CD8-positive, alpha-beta memory T cell (primary cell): ENCODE measurements around the gene POLD4. TPM values are rescaled to one million over a fixed set of nuclear protein-coding genes. Genes with fewer than 3 reads are reported as not detected.
A peak's percentile ranks its signal among the peaks of the same experiment; 100 is the strongest.

Source experiments
- CTCF ChIA-PET: fragments of 350-600 bp; sonication (Branson Sonifier 250); formaldehyde crosslinking; loops from one replicate; lab custom pipeline; 2021; ENCODE audit warnings: antibody characterized with exemption; lab: Charles Lee
- POLR2A ChIA-PET: fragments of 350-600 bp; sonication (Branson Sonifier 250); formaldehyde crosslinking; loops from one replicate; lab custom pipeline; 2021; ENCODE audit warnings: antibody characterized with exemption; lab: Charles Lee
- DNase-seq, 5 donors: peaks; one replicate each; pipeline versions ENCODE4 v3.0.0 to v3.0.0-alpha.2; 2020 to 2022; ENCODE audit warnings: mixed read lengths in 1 of 5
- H3K27ac ChIP-seq: one replicate; pipeline ENCODE4 v1.7.0; 2013; ENCODE audit warnings: low read depth, mild to moderate bottlenecking, low read length, moderate library complexity
- H3K27me3 ChIP-seq: 2 replicates; pipeline ENCODE4 v1.7.0; 2013; ENCODE audit warnings: low read length, mild to moderate bottlenecking; ENCODE audit not compliant: insufficient read depth, poor library complexity, severe bottlenecking
- H3K36me3 ChIP-seq: 2 replicates; pipeline ENCODE4 v1.7.0; 2013; ENCODE audit warnings: mild to moderate bottlenecking, low read length, moderate library complexity; ENCODE audit not compliant: insufficient read depth
- H3K4me1 ChIP-seq: 2 replicates; pipeline ENCODE4 v1.7.0; 2013; ENCODE audit warnings: mild to moderate bottlenecking, low read length, moderate library complexity; ENCODE audit not compliant: insufficient read depth
- H3K4me3 ChIP-seq: 2 replicates; pipeline ENCODE4 v1.7.0; 2013; ENCODE audit warnings: mild to moderate bottlenecking, low read length
- H3K9me3 ChIP-seq: 2 replicates; pipeline ENCODE4 v1.7.0; 2013; ENCODE audit warnings: mild to moderate bottlenecking, low read length
- H3K27ac Mint-ChIP-seq, 8 donors: one replicate each; pipeline ENCODE4 v1.8.0; 2020 to 2021; ENCODE audit warnings: mixed read lengths in 8 of 8, mild to moderate bottlenecking in 6 of 8, inconsistent platforms in 3 of 8, moderate library complexity in 3 of 8
- H3K27me3 Mint-ChIP-seq, 2 donors: one replicate each; pipeline ENCODE4 v1.8.0; 2020 to 2021; ENCODE audit warnings: mixed read lengths in 2 of 2, mild to moderate bottlenecking in 1 of 2, moderate library complexity in 1 of 2
- H3K36me3 Mint-ChIP-seq, 3 donors: one replicate each; pipeline ENCODE4 v1.8.0; 2020 to 2021; ENCODE audit warnings: mixed read lengths in 3 of 3, inconsistent platforms in 1 of 3, mild to moderate bottlenecking in 1 of 3
- H3K4me1 Mint-ChIP-seq, 3 donors: one replicate each; pipeline ENCODE4 v1.8.0; 2020 to 2021; ENCODE audit warnings: mixed read lengths in 3 of 3, inconsistent platforms in 1 of 3, mild to moderate bottlenecking in 1 of 3
- H3K4me3 Mint-ChIP-seq, 7 donors: one replicate each; pipeline ENCODE4 v1.8.0; 2020 to 2021; ENCODE audit warnings: mixed read lengths in 7 of 7, mild to moderate bottlenecking in 6 of 7, moderate library complexity in 4 of 7, inconsistent platforms in 2 of 7
- H3K9me3 Mint-ChIP-seq, 5 donors: one replicate each; pipeline ENCODE4 v1.8.0; 2020 to 2022; ENCODE audit warnings: mixed read lengths in 5 of 5, mild to moderate bottlenecking in 3 of 5, moderate library complexity in 2 of 5, inconsistent platforms in 1 of 5
- polyA plus RNA-seq: library from polyadenylated mRNA; unstranded; fragments of 300-500 nt; fragmentation: Illumina TruSeq; gene quantifications from one replicate; pipeline ENCODE4 v1.2.3, GENCODE V29; 2021
- total RNA-seq, 2 experiments: library from RNA; stranded (reverse); gene quantifications; one replicate each; pipeline ENCODE4 v1.2.3, GENCODE V29; 2021

The POLD4 gene
- total and polyA plus RNA-seq, 3 experiments from 2014 or later = 32.3 to 91.2 (median 37.8) TPM

DNA sequence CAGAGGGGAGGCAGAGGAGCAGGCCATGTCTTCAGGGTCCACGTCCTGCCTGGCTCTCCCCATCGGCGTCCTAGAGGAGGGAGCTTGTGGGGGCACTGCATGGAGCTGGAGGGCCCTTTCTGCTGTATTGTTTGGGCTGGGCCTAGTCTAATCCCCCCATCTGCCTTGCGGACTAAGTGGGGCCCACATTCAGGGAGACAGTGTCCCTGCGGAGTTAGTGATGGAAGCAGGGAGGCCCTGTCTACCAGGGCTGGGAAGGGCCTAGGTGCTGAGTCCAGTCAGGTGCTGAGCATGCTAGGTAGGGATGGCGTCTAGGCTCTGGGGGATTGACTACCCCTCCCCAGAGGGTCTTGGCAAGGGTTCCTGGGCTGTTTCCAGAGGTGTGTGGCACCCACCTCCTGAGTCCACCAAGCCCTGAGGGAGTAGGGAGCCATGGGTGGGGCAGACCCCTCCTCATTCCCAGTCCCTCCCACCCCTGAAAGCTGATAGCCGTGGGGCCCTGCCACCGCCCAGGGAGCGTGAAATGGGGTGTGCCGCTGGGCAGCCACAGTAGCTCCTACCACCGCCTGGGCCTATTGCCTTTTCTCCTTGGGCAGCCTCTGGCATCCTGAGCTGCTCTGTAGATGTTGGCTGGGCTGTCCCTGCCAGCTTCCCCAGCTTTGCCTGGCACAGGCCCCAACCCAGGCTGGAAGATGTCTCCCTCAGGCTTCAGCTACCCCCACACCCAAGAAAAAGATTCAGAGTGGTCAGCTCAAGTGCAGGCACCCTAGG is 1.9 kb upstream of the POLD4 start:
- H3K27me3 Mint-ChIP-seq = no peaks in the 10 kb centered on the region
- peaks cover 0 to 12% (median 0%) of the 10 kb centered on the region in 3 donors for H3K36me3 Mint-ChIP-seq
- Histone ChIP-seq H3K4me3 (no peak overlapping the region), H3K4me1 (peaks cover 50% of the 10 kb centered on the region), H3K36me3 (no peaks in the 10 kb centered on the region), H3K9me3 (no peaks in the 10 kb centered on the region), H3K27ac (peak overlapping the region; percentile 96), H3K27me3 (no peaks in the 10 kb centered on the region)
- peak overlapping the region in 1 of 7 donors; percentile 24 for H3K4me3 Mint-ChIP-seq
- ChIA-PET CTCF (interaction anchor here (1.4 to 19.6 kb wide), 5 partner anchors 9 to 81 kb away, joined by 4 to 860 read pairs (median 7); partner anchors contain the start of genes CLCF1 and RAD9A), POLR2A (interaction anchor here (0.5 to 3.7 kb wide), 3 partner anchors 26 to 110 kb away, joined by 3 to 25 read pairs (median 5); partner anchors contain the start of gene RAD9A)
- DNase-seq = no peak
- H3K27ac Mint-ChIP-seq = peak overlapping the region in 7 of 8 donors; percentile 59 to 99 (median 98)
- H3K9me3 Mint-ChIP-seq = no peaks in the 10 kb centered on the region
- H3K4me1 Mint-ChIP-seq = peaks cover 29 to 52% (median 39%) of the 10 kb centered on the region in 3 donors

DNA sequence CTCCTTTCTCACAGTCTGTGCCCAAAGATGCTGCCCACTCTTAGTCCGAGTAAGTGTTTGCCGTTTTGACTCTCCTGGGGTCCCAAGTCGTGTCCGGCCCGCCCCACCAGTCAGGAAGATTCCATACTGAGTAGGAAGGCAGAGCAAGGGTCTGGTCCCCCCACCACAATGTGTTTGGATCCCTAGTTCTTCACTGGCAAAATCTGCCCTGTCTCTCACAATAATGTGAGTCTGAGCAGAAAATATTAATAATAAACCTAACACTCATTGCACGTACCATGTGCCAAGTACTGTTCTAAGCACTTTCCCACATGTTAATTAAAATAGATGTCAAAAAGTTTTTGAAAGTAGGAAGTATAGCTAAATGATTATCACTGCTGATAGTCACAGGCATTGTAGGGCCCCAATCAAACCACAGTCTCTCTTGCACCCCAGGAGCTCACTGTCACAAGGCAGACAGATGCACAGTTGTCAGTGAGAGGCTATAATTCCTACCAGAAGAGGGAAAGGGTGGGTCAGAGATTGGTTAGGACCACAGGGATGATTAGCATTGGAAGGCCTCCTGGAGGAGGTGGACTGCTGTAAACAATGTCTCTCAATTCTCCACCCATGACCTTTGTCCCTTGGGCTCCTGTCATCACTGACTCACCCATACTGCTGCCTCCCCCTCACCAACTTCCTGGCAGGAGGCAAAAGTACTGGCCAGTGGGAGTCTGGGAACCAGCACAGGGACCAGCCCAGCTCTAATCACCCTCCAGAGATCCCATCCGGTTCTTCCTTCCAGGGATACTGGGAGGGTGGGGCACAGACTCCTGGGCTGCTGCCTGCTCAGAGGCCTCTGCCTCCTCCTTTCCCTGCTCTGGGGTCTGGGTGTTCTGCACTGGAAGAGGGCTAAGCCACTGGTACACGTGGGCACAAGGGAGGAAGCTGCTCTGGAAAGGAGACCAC is 1.0 kb upstream of the POLD4 start:
- H3K36me3 Mint-ChIP-seq = peaks cover 0 to 12% (median 0%) of the 10 kb centered on the region in 3 donors
- Histone ChIP-seq H3K4me1 (peaks cover 50% of the 10 kb centered on the region), H3K36me3 (no peaks in the 10 kb centered on the region), H3K27ac (peak overlapping the region; percentile 96), H3K4me3 (peak overlapping the region; percentile 96), H3K27me3 (no peaks in the 10 kb centered on the region), H3K9me3 (no peaks in the 10 kb centered on the region)
- H3K9me3 Mint-ChIP-seq = no peaks in the 10 kb centered on the region
- CTCF ChIA-PET = interaction anchor here (0.7 to 19.6 kb wide), 9 partner anchors 8 to 101 kb away, joined by 3 to 860 read pairs (median 8); partner anchors contain the start of genes CLCF1, PPP1CA and RAD9A
- H3K4me1 Mint-ChIP-seq = peaks cover 33 to 61% (median 46%) of the 10 kb centered on the region in 3 donors
- peak overlapping the region; percentile 94 to 99 (median 98) for H3K27ac Mint-ChIP-seq
- DNase-seq = no peak
- POLR2A ChIA-PET = interaction anchor here (0.5 to 4.1 kb wide), 17 partner anchors 8 to 113 kb away, joined by 3 to 51 read pairs (median 8); partner anchors contain the start of genes ANKRD13D, CLCF1, PPP1CA and PTPRCAP
- H3K27me3 Mint-ChIP-seq = no peaks in the 10 kb centered on the region
- H3K4me3 Mint-ChIP-seq = peak overlapping the region; percentile 92 to 98 (median 95)

GRCh38 chr11:67352546-67353316 is 615 bp downstream of the POLD4 start:
- no peaks in the 10 kb centered on the region for H3K9me3 Mint-ChIP-seq
- peak overlapping the region; percentile 97 to 99 (median 98) for H3K27ac Mint-ChIP-seq
- Histone ChIP-seq H3K36me3 (no peaks in the 10 kb centered on the region), H3K4me3 (peak overlapping the region; percentile 96), H3K27ac (peak overlapping the region; percentile 96), H3K4me1 (peaks cover 50% of the 10 kb centered on the region), H3K27me3 (no peaks in the 10 kb centered on the region), H3K9me3 (no peaks in the 10 kb centered on the region)
- H3K4me1 Mint-ChIP-seq = peaks cover 35 to 67% (median 56%) of the 10 kb centered on the region in 3 donors
- peaks cover 0 to 12% (median 2%) of the 10 kb centered on the region in 3 donors for H3K36me3 Mint-ChIP-seq
- H3K27me3 Mint-ChIP-seq = no peaks in the 10 kb centered on the region
- DNase-seq = peak in 1 of 5 donors; percentile 55
- ChIA-PET CTCF (interaction anchor here (0.6 to 19.6 kb wide), 15 partner anchors 10 to 153 kb away, joined by 3 to 860 read pairs (median 7); partner anchors contain the start of genes CLCF1, GPR152, PITPNM1 and PPP1CA), POLR2A (interaction anchor here (0.6 to 4.1 kb wide), 27 partner anchors 8 to 790 kb away, joined by 3 to 51 read pairs (median 5); partner anchors contain the start of genes AIP, ANKRD13D, CLCF1 and KDM2A)
- peak overlapping the region; percentile 92 to 98 (median 95) for H3K4me3 Mint-ChIP-seq

- H3K9me3 Mint-ChIP-seq = no peaks in the 10 kb centered on the region
- Histone ChIP-seq H3K4me3 (peak overlapping the region; percentile 1), H3K36me3 (no peaks in the 10 kb centered on the region), H3K4me1 (peaks cover 41% of the 10 kb centered on the region), H3K9me3 (no peaks in the 10 kb centered on the region), H3K27me3 (no peaks in the 10 kb centered on the region), H3K27ac (no peak overlapping the region)
- H3K4me3 Mint-ChIP-seq = peak overlapping the region; percentile 67 to 98 (median 80)
- ChIA-PET CTCF (interaction anchor here (0.7 to 19.6 kb wide), 36 partner anchors 8 to 278 kb away, joined by 3 to 860 read pairs (median 5); partner anchors contain the start of genes AIP, ANKRD13D, CDK2AP2 and CLCF1), POLR2A (interaction anchor here (0.6 to 4.1 kb wide), 6 partner anchors 23 to 229 kb away, joined by 3 to 51 read pairs (median 6); partner anchors contain the start of genes CLCF1, PPP1CA and RAD9A)
- H3K36me3 Mint-ChIP-seq = peaks cover 0 to 12% (median 2%) of the 10 kb centered on the region in 3 donors
- peak; percentile 55 to 77 (median 63) for DNase-seq
- H3K27me3 Mint-ChIP-seq = no peaks in the 10 kb centered on the region
- peak overlapping the region; percentile 88 to 97 (median 93) for H3K27ac Mint-ChIP-seq
- peaks cover 30 to 59% (median 52%) of the 10 kb centered on the region in 3 donors for H3K4me1 Mint-ChIP-seq
Observed at GRCh38 chr11:67351275-67352005, 1.9 kb downstream of the POLD4 start.

DNA sequence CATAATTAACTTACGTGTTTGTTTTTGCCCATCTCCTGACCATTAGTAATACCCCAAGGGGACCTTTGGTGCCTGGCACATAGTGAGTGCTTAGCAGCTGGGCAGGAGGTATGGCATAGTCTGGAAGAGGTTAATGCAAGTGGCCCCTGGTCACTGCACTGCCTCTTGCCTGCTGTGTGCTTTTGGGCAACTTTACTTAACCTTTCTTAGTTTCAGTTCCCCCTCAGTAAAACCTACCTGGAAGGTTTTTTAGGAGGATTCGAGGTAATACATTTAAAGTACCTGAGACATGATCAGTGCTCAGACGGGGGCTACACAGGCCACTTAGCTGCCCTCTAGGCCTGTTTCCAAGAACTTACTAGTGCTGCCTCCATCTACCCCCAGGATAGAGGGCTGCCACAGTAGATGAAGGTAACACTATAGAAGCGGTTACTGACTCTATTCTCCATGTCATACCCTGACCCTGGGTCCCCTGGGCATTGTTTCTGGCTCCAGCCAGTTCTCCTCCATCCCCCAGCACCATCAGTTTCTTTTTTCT is 3.3 kb downstream of the POLD4 start:
- Histone ChIP-seq H3K27me3 (no peaks in the 10 kb centered on the region), H3K36me3 (no peaks in the 10 kb centered on the region), H3K9me3 (no peaks in the 10 kb centered on the region), H3K4me1 (peaks cover 54% of the 10 kb centered on the region), H3K4me3 (no peak overlapping the region), H3K27ac (no peak overlapping the region)
- no peak for DNase-seq
- no peaks in the 10 kb centered on the region for H3K9me3 Mint-ChIP-seq
- peaks cover 33 to 71% (median 61%) of the 10 kb centered on the region in 3 donors for H3K4me1 Mint-ChIP-seq
- no peak overlapping the region for H3K4me3 Mint-ChIP-seq
- POLR2A ChIA-PET = interaction anchor here (1.8 kb wide), 1 partner anchor 42 kb away, joined by 7 read pairs; the partner anchor contains the start of gene RAD9A
- H3K27me3 Mint-ChIP-seq = no peaks in the 10 kb centered on the region
- peaks cover 0 to 12% (median 2%) of the 10 kb centered on the region in 3 donors for H3K36me3 Mint-ChIP-seq
- CTCF ChIA-PET = interaction anchor here (0.7 to 19.6 kb wide), 12 partner anchors 13 to 116 kb away, joined by 3 to 860 read pairs (median 8); partner anchors contain the start of genes ANKRD13D, CLCF1, PPP1CA and RAD9A
- H3K27ac Mint-ChIP-seq = peak overlapping the region in 5 of 8 donors; percentile 6 to 86 (median 74)

- H3K27ac Mint-ChIP-seq = peak overlapping the region in 6 of 8 donors; percentile 17 to 86 (median 70)
- H3K9me3 Mint-ChIP-seq = no peaks in the 10 kb centered on the region
- no peak for DNase-seq
- H3K4me1 Mint-ChIP-seq = peaks cover 32 to 70% (median 59%) of the 10 kb centered on the region in 3 donors
- H3K36me3 Mint-ChIP-seq = peaks cover 0 to 12% (median 2%) of the 10 kb centered on the region in 3 donors
- Histone ChIP-seq H3K27ac (no peak overlapping the region), H3K4me3 (no peak overlapping the region), H3K4me1 (peaks cover 54% of the 10 kb centered on the region), H3K9me3 (no peaks in the 10 kb centered on the region), H3K36me3 (no peaks in the 10 kb centered on the region), H3K27me3 (no peaks in the 10 kb centered on the region)
- POLR2A ChIA-PET = interaction anchor here (0.9 kb wide), 1 partner anchor 31 kb away, joined by 4 read pairs; no protein-coding TSS in a partner anchor
- H3K27me3 Mint-ChIP-seq = no peaks in the 10 kb centered on the region
- H3K4me3 Mint-ChIP-seq = no peak overlapping the region
- CTCF ChIA-PET = interaction anchor here (1.0 to 19.6 kb wide), 2 partner anchors 11 to 32 kb away, joined by 3 to 860 read pairs; partner anchors contain the start of genes CLCF1 and RAD9A
Observed at GRCh38 chr11:67349457-67349856, 3.9 kb downstream of the POLD4 start.
